NCI-H748 (cell line): ENCODE results near the gene CXCL5.

Experiments used
- DNase-seq: peaks from one replicate; lab custom pipeline; 2025; ENCODE audit not compliant: unreplicated experiment; lab: John Stamatoyannopoulos, UW

The CXCL5 gene

DNA sequence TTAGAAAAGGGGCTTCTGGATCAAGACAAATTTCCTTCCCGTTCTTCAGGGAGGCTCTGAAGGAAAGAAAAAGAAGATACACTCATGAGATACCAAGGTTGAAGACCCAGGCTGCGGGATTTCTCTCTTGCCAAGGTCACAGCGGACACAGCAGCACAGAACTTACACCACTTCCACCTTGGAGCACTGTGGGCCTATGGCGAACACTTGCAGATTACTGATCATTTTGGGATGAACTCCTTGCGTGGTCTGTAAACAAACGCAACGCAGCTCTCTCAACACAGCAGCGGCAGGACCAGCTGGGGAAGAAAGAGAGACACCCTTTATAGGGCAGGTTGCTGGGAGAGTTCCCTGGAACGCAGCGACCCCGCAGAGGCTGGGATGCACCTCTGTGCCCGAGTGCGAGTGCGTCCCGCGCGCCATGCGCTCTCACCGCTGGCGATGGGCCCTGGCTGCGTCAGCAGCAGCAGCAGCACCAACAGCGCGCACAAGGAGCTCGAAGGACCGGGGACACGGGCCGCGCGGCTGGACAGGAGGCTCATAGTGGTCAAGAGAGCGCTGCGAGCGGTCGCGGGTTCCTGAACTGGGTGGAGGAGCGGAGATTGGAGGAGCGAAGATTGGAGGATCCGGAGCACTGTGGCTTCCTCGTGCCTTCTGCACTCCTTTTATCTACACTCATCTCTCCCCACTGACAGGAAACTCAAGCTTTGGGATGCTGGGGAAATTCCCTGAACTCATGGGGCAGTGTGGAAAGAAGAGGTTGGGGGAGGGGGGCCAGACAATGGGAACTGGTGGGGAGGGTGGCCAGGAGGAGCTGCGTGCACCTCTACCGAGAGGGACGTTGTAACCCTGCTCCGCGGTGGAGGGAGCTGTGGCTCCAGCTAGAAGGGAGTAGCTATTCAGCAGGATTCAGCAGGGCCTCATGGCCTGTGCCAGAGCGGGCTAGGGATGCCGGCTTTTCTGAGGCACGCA lies at the start of gene CXCL5:
TSS of gene CXCL5 (minus strand) at position 638 of the 972 bp plus-strand sequence. CDS start at position 542, 96 bp downstream.
- DNase-seq = no peak

GRCh38 chr4:74047152-74047551 lies 48.7 kb upstream of the CXCL5 start:
- no peak for DNase-seq

DNA sequence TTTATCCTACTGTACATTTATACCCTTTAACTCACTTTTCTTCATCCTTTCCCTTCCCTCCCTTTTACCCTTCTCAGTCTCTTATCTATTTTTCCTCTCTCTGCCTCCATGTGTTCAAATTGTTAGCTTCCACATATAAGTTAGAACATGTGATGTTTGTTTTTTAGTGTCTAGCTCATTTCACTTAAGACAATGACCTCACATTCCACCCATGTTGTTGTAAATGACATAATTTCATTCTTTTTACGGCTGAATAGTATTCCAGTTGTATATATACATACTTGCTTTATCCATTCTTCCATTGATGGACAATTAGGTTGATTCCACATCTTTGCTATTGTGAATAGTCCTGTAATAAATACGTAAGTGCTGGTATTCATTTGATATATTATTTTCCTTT lies 47.3 kb upstream of the CXCL5 start:
- no peak for DNase-seq

GRCh38 chr4:74045247-74045646 lies 46.8 kb upstream of the CXCL5 start:
- DNase-seq = no peak

- no peak for DNase-seq
Observed at GRCh38 chr4:74044677-74045076, 46.2 kb upstream of the CXCL5 start.

DNA sequence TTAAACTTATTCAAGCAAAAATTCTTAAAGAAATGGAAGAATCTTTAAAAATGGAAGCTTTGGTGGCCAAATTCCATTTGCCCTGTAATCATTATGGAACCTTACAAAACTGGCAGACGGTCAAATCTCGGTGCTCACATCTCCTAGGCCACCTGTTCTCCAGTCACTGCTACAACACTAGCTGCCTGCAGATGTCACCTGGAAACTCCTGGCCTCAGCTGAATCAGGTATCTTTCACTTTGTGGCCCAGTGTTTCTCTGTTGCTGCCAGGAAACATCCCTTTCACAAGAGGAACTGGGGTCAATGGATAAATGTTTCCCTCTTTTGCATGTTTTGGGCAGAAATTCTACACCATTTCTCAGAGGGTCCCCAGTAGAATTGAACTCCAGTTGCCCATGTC lies 44.2 kb upstream of the CXCL5 start:
- DNase-seq = peak; percentile 17

DNA sequence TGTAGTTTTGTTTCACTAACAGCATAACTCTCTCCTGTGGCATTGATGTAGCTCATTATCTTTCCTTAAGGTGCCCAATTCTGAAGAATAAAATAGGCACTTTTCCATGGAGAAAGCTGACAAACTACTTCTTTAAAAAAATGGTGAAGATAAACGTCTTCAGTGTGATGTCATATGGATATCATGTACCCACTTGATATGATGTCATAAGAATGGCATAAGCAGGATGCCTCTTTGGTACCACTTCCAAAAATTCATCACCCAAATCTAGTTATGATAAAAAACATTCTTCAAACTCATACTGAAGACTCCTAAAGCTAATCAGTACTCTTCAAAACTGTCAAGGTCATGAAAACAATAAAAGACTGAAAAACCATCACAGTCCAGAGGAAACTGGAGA lies 42.9 kb upstream of the CXCL5 start:
- no peak for DNase-seq

GRCh38 chr4:74039315-74039763 lies 40.9 kb upstream of the CXCL5 start:
- DNase-seq = no peak

DNA sequence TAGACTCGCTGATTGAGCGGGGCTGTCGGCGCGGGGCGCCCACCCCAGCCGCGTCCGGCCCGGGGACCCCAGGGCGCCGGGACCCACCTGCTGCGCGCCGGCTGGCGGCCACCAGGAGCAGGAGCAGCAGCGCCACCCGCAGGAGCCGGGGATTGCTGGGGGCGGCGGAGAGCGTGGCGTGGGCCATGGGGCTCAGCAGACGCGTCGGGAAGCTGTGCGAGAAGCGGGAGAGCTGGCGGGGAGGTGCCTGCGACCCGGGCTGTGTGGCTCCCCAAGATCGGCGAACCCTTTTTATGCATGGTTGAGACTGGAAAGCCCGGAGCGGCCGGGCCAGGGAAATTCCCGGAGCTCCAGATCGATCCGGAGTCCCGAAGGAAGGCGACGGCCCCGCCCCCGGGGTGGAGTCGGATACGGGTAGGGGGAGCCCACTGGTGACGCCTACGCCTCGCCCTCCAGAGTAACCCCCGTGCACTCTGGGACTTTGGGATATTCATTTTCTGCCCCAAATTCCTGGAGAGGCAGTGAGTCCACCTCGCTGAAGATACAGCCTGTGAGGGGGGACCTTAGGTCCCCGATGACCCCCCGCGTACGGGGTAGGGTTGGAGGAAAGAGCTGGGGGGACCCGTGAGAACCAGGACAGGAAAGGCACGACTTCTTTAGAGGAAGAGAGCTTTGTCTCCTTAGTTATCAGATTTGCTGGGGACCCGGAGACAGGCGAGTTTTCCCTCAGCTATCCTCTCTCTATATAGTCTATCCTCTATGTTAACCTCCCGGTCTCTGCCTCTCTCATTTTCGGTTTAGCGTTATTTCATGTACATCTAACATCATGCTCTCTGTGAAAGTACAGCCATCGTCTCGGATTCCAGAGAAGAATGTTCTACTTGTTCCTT lies 40.2 kb upstream of the CXCL5 start, which contains the start of gene CXCL3:
TSS of gene CXCL3 (minus strand) at position 265 of the 890 bp plus-strand sequence. CDS start at position 187, 78 bp downstream.
- DNase-seq = peak; percentile 19

DNA sequence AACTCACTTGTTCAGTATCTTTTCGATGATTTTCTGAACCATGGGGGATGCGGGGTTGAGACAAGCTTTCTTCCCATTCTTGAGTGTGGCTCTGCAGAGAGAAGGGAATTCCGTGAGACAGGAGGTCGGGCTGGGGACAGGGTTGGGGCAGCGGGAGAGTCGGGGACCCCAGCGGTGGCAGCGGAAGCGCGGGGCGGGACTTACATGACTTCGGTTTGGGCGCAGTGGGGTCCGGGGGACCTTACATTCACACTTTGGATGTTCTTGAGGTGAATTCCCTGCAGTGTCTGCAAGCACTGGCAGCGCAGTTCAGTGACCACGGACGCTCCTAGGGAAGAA lies 39.6 kb upstream of the CXCL5 start:
- no peak for DNase-seq

GRCh38 chr4:74037076-74037955 lies 38.8 kb upstream of the CXCL5 start:
- DNase-seq = no peak

GRCh38 chr4:74033739-74034138 lies 35.3 kb upstream of the CXCL5 start:
- DNase-seq = no peak

DNA sequence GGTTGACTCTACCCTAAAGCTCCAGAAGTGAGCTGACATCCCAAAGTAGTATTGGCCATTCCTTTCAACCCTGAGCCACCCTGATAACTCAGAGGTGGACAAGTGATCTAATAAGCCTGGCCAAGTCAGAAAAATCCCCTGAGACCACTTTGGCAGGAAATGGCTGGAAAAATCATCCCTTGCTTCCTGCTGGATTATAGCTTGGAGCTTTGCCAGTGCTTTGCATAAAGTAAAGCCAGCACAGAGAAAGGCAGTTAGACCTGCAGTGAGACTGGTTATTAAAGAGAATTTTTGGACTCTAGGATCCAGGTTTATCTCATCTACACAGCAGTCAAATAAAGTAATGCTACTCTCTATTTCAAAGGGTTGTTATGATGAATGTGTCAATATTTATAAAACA lies 33.6 kb upstream of the CXCL5 start:
- DNase-seq = no peak

GRCh38 chr4:74031576-74031975 lies 33.1 kb upstream of the CXCL5 start:
- no peak for DNase-seq

- DNase-seq = no peak
Observed at GRCh38 chr4:74030285-74030684, 31.8 kb upstream of the CXCL5 start.

- DNase-seq = no peak
Observed at GRCh38 chr4:74028504-74028903, 30.0 kb upstream of the CXCL5 start.

DNA sequence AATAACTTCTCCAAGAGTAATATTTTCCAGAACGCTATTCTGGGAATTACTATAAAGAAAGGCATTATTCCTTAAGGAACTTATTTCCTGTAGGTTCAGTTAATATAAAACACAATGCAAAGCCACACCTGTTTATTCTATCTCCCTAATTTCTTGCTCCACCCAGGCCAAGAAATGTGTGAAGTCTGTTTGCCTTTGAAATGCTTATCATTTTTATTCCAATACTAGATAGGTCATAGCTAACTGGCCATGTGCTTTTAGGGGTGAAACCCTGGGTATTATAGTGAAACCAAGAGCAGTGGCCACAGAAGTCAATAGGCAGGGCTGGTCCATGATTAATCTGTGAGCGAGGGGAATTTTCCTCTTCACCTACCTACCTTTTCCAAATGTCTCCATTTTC lies 25.2 kb upstream of the CXCL5 start:
- DNase-seq = no peak

DNA sequence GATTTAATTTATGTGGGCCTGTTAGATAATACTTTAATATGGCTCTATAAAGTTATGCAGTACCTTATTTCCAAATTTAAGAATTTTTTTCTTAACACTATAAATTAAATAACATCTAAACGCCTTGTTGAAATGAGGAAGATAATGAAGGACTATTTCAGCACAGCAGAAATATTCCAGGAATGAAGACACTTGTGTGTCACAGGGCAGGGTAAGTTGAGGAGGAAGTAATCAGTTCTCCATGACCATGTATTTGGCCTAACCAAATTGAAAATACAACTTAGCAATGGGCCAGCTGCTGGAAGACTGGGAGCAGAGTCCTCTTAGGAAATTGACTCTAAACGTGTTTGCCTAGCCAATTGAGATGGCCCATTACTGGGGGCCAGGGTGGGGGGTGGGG lies 23.1 kb upstream of the CXCL5 start:
- no peak for DNase-seq

DNA sequence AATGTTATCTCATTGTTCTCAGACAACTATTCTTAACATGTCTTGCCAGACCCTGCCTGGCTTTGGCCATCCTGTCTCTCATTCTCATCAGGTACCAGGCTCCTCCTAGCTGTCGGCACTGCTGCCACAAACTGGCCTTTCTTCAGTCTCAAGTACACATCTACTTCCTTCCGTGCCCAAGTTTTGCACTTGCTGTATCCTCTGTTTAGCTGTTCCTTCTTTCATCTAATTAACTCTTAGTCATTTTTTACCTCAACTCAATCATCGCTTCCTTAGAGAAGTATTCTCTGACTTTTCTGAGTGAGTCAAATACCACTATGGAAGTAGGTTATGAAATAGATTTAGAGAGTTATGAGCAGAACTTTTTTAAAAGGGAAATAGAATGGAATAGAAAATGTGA lies 20.3 kb upstream of the CXCL5 start:
- no peak for DNase-seq

- DNase-seq = no peak
Observed at GRCh38 chr4:74018116-74018515, 19.6 kb upstream of the CXCL5 start.

- DNase-seq = no peak
Observed at GRCh38 chr4:74016068-74016467, 17.6 kb upstream of the CXCL5 start.
